Kidney (tissue), 14 donors: ENCODE data around the gene RAB21. TPM values are rescaled to one million over a fixed set of nuclear protein-coding genes. Genes with fewer than 3 reads are reported as not detected.

ENCODE experiments used
- DNase-seq, 5 donors: peaks; one replicate each; pipeline ENCODE4 v3.0.0-alpha.2; 2013 to 2020
- FAIRE-seq: peaks from 2 replicates; lab custom pipeline; 2012; peaks lifted over from hg19 to GRCh38; lab: Jason Lieb, UNC
- H3K27ac ChIP-seq, 2 donors: one replicate each; pipeline ENCODE4 v1.7.0; 2013; ENCODE audit warnings: low read depth in 2 of 2, low read length in 2 of 2, inconsistent platforms in 1 of 2
- H3K27me3 ChIP-seq: one replicate; pipeline ENCODE4 v1.7.1; 2013; ENCODE audit warnings: low read length, inconsistent platforms; ENCODE audit not compliant: control insufficient read depth, insufficient read depth
- H3K36me3 ChIP-seq, 3 donors: one replicate each; pipeline versions ENCODE4 v1.7.0 to v1.7.1; 2013; ENCODE audit warnings: low read length in 3 of 3, control low read depth in 1 of 3, inconsistent platforms in 1 of 3; ENCODE audit not compliant: insufficient read depth in 3 of 3, control insufficient read depth in 2 of 3
- H3K4me1 ChIP-seq, 3 donors: one replicate each; pipeline versions ENCODE4 v1.7.0 to v1.7.1; 2013; ENCODE audit warnings: low read length in 3 of 3, inconsistent platforms in 1 of 3, low read depth in 1 of 3; ENCODE audit not compliant: control insufficient read depth in 2 of 3, insufficient read depth in 2 of 3
- H3K4me3 ChIP-seq, 3 donors: one replicate each; pipeline versions ENCODE4 v1.7.0 to v1.8.1; 2013; ENCODE audit warnings: low read length in 3 of 3, control low read depth in 1 of 3, inconsistent platforms in 1 of 3
- H3K9ac ChIP-seq, 3 donors: one replicate each; pipeline versions ENCODE4 v1.7.0 to v1.7.1; 2013; ENCODE audit warnings: low read length in 3 of 3, control low read depth in 1 of 3, inconsistent platforms in 1 of 3
- H3K9me3 ChIP-seq, 3 donors: one replicate each; pipeline versions ENCODE4 v1.7.0 to v1.7.1; 2013; ENCODE audit warnings: low read length in 3 of 3, control low read depth in 1 of 3, inconsistent platforms in 1 of 3; ENCODE audit not compliant: control insufficient read depth in 2 of 3, insufficient read depth in 1 of 3
- intact Hi-C: fragments of 100-400 bp; cut with DNase I; formaldehyde crosslinking; loops from one replicate; pipeline ENCODE4 v1.11.1; 2022
- polyA plus RNA-seq: library from polyadenylated mRNA; stranded (reverse); fragments of 350-450 nt; fragmentation: Illumina TruSeq; extraction: RNeasy Lipid Tissue Mini Kit (QIAGEN cat#74804); gene quantifications from one replicate; pipeline ENCODE4 v1.2.3, GENCODE V29; 2014; ENCODE audit warnings: low read depth, low replicate concordance; ENCODE audit not compliant: insufficient read depth
- total RNA-seq: library from RNA; stranded (reverse); fragmentation: NEBNext Ultra II Directional; extraction: Animal tissue kit (Norgen Biotek cat#: 25700); gene quantifications from one replicate; pipeline ENCODE4 v1.2.1, GENCODE V29; 2021
- TF ChIP-seq, protein P1 (sequence below): IDR thresholded peaks from 3 replicates; pipeline ENCODE4 v1.5.1; 2012; ENCODE audit warnings: mild to moderate bottlenecking, moderate library complexity, borderline replicate concordance; ENCODE audit not compliant: insufficient read depth; ENCODE audit errors: extremely low read depth
- donor health status: control.
- donor health status: control.
- donor health status: control.
- donor health status: control.
- donor health status: control.
- donor health status: DM: yes; HTN: yes; CAD: no.
- donor health status: Normal renal cell carcinoma (clear cell type).

Gene RAB21
- total and polyA plus RNA-seq, 2 donors from 2014 or later, result 24.5 to 101 TPM

GRCh38 chr12:71763677-71764379, 9.2 kb downstream of the RAB21 start:
- H3K27me3 ChIP-seq, result no peaks in the 10 kb centered on the region
- H3K27ac ChIP-seq, result no peak overlapping the region
- H3K9me3 ChIP-seq, result peaks cover 0 to 18% (median 0%) of the 10 kb centered on the region in 3 donors
- intact Hi-C loops, result no loop called here
- no peak overlapping the region for H3K4me3 ChIP-seq
- H3K36me3 ChIP-seq, result peaks cover 0 to 9% (median 0%) of the 10 kb centered on the region in 3 donors
- DNase-seq (no peak), FAIRE-seq (no peak)
- H3K4me1 ChIP-seq, result peaks cover 0 to 16% (median 2%) of the 10 kb centered on the region in 3 donors
- TF ChIP-seq, protein P1, sequence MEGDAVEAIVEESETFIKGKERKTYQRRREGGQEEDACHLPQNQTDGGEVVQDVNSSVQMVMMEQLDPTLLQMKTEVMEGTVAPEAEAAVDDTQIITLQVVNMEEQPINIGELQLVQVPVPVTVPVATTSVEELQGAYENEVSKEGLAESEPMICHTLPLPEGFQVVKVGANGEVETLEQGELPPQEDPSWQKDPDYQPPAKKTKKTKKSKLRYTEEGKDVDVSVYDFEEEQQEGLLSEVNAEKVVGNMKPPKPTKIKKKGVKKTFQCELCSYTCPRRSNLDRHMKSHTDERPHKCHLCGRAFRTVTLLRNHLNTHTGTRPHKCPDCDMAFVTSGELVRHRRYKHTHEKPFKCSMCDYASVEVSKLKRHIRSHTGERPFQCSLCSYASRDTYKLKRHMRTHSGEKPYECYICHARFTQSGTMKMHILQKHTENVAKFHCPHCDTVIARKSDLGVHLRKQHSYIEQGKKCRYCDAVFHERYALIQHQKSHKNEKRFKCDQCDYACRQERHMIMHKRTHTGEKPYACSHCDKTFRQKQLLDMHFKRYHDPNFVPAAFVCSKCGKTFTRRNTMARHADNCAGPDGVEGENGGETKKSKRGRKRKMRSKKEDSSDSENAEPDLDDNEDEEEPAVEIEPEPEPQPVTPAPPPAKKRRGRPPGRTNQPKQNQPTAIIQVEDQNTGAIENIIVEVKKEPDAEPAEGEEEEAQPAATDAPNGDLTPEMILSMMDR, result no peak
- no peak overlapping the region for H3K9ac ChIP-seq

- DNase-seq (no peak), FAIRE-seq (no peak)
- TF ChIP-seq, protein P1, result no peak
- H3K27ac ChIP-seq, result no peak overlapping the region
- peaks cover 0 to 9% (median 0%) of the 10 kb centered on the region in 3 donors for H3K9me3 ChIP-seq
- H3K27me3 ChIP-seq, result no peaks in the 10 kb centered on the region
- H3K9ac ChIP-seq, result no peak overlapping the region
- intact Hi-C loops, result no loop called here
- no peak overlapping the region for H3K4me3 ChIP-seq
- no peaks in the 10 kb centered on the region for H3K36me3 ChIP-seq
- H3K4me1 ChIP-seq, result peaks cover 0 to 24% (median 2%) of the 10 kb centered on the region in 3 donors
Observed at GRCh38 chr12:71764587-71765321, 10.1 kb downstream of the RAB21 start.

- Histone ChIP-seq H3K4me3 (no peak overlapping the region), H3K27ac (no peak overlapping the region), H3K27me3 (no peaks in the 10 kb centered on the region), H3K9ac (no peak overlapping the region), H3K9me3 (no peaks in the 10 kb centered on the region), H3K4me1 (peaks cover 0 to 36% (median 2%) of the 10 kb centered on the region in 3 donors), H3K36me3 (peaks cover 0 to 3% (median 0%) of the 10 kb centered on the region in 3 donors)
- DNase-seq, result no peak
- FAIRE-seq, result no peak
- TF ChIP-seq, protein P1, result no peak
- intact Hi-C loops, result no loop called here
Observed at GRCh38 chr12:71766202-71766601, 11.5 kb downstream of the RAB21 start.
